H9 (cell line): ENCODE measurements around the gene TMCC1. TPM values are rescaled to one million over a fixed set of nuclear protein-coding genes. Genes with fewer than 3 reads are reported as not detected.

Experiments used
- DNase-seq: peaks from one replicate; pipeline ENCODE4 v3.0.0-alpha.2; 2017
- H2AFZ ChIP-seq: one replicate; pipeline ENCODE4 v1.6.1; 2013; ENCODE audit warnings: mild to moderate bottlenecking, low read length, control low read depth, moderate library complexity
- H2AK5ac ChIP-seq: 2 replicates; pipeline ENCODE4 v1.6.1; 2013; ENCODE audit warnings: low read length, control low read depth, mixed read lengths; ENCODE audit not compliant: insufficient read length
- H2BK120ac ChIP-seq: one replicate; pipeline ENCODE4 v1.6.1; 2013; ENCODE audit warnings: low read depth, mild to moderate bottlenecking, low read length, control low read depth, inconsistent platforms; ENCODE audit not compliant: poor library complexity, severe bottlenecking
- H2BK12ac ChIP-seq: 2 replicates; pipeline ENCODE4 v1.6.1; 2013; ENCODE audit warnings: low read length, control low read depth, mixed read lengths, low read depth; ENCODE audit not compliant: insufficient read length
- H2BK15ac ChIP-seq: 2 replicates; pipeline ENCODE4 v1.6.1; 2013; ENCODE audit warnings: low read depth, low read length, control low read depth
- H2BK20ac ChIP-seq: one replicate; pipeline ENCODE4 v1.6.1; 2013; ENCODE audit warnings: low read depth, mild to moderate bottlenecking, low read length, control low read depth, inconsistent platforms; ENCODE audit not compliant: poor library complexity, severe bottlenecking
- H2BK5ac ChIP-seq: 2 replicates; pipeline ENCODE4 v1.6.1; 2013; ENCODE audit warnings: low read length, control low read depth, mixed read lengths; ENCODE audit not compliant: insufficient read length
- H3K14ac ChIP-seq: 2 replicates; pipeline ENCODE4 v1.6.1; 2013; ENCODE audit warnings: low read length, control low read depth; ENCODE audit not compliant: insufficient read depth
- H3K18ac ChIP-seq: 2 replicates; pipeline ENCODE4 v1.6.1; 2013; ENCODE audit warnings: low read depth, mild to moderate bottlenecking, mixed read lengths, low read length, control low read depth; ENCODE audit not compliant: insufficient read length
- H3K23ac ChIP-seq: 2 replicates; pipeline ENCODE4 v1.6.1; 2013; ENCODE audit warnings: low read length, control low read depth, mixed read lengths, low read depth; ENCODE audit not compliant: insufficient read length
- H3K23me2 ChIP-seq: 2 replicates; pipeline ENCODE4 v1.6.1; 2013; ENCODE audit warnings: low read depth, mild to moderate bottlenecking, mixed read lengths, low read length, control low read depth; ENCODE audit not compliant: insufficient read length, poor library complexity, severe bottlenecking
- H3K27ac ChIP-seq: 2 replicates; pipeline ENCODE4 v1.5.1; 2013; ENCODE audit warnings: low read length, control low read depth, mixed read lengths, low read depth; ENCODE audit not compliant: insufficient read length
- H3K27me3 ChIP-seq: 2 replicates; pipeline ENCODE4 v1.6.1; 2013; ENCODE audit warnings: low read length, control low read depth, inconsistent platforms; ENCODE audit not compliant: insufficient read depth
- H3K4ac ChIP-seq: 2 replicates; pipeline ENCODE4 v1.6.1; 2013; ENCODE audit warnings: low read depth, mild to moderate bottlenecking, control low read depth, inconsistent platforms, low read length, moderate library complexity
- H3K4me1 ChIP-seq: 2 replicates; pipeline ENCODE4 v1.6.1; 2013; ENCODE audit warnings: low read length, control low read depth, inconsistent platforms; ENCODE audit not compliant: insufficient read depth
- H3K4me2 ChIP-seq: 2 replicates; pipeline ENCODE4 v1.6.1; 2013; ENCODE audit warnings: low read length, control low read depth, mixed read lengths; ENCODE audit not compliant: insufficient read length, insufficient read depth
- H3K56ac ChIP-seq: 2 replicates; pipeline ENCODE4 v1.6.1; 2013; ENCODE audit warnings: low read depth, mild to moderate bottlenecking, mixed read lengths, low read length, control low read depth; ENCODE audit not compliant: insufficient read length
- H3K79me1 ChIP-seq: 2 replicates; pipeline ENCODE4 v1.6.1; 2013; ENCODE audit warnings: low read depth, mild to moderate bottlenecking, moderate library complexity, low read length, control low read depth, inconsistent platforms; ENCODE audit not compliant: insufficient read depth, poor library complexity, severe bottlenecking
- H3K79me2 ChIP-seq: 2 replicates; pipeline ENCODE4 v1.6.1; 2013; ENCODE audit warnings: low read length, control low read depth, inconsistent platforms; ENCODE audit not compliant: insufficient read depth
- H3K9ac ChIP-seq: 2 replicates; pipeline ENCODE4 v1.6.1; 2013; ENCODE audit warnings: low read length, control low read depth, mixed read lengths; ENCODE audit not compliant: insufficient read length; ENCODE audit errors: extremely low read depth
- H3K9me3 ChIP-seq: one replicate; pipeline ENCODE4 v1.6.1; 2013; ENCODE audit warnings: low read depth, low read length, inconsistent platforms; ENCODE audit not compliant: control insufficient read depth
- H3T11ph ChIP-seq: one replicate; pipeline ENCODE4 v1.6.1; 2013; ENCODE audit warnings: mild to moderate bottlenecking, low read length, control low read depth, inconsistent platforms
- H4K20me1 ChIP-seq: one replicate; pipeline ENCODE4 v1.6.1; 2013; ENCODE audit not compliant: control insufficient read depth, insufficient read length, insufficient read depth
- H4K5ac ChIP-seq: 2 replicates; pipeline ENCODE4 v1.6.1; 2013; ENCODE audit warnings: low read depth, mild to moderate bottlenecking, mixed read lengths, low read length, control low read depth; ENCODE audit not compliant: insufficient read length
- H4K8ac ChIP-seq: replicated peaks from 2 replicates; pipeline ENCODE4 v1.6.1; 2013; ENCODE audit warnings: low read length, control low read depth, mixed read lengths, low read depth; ENCODE audit not compliant: insufficient read length
- H4K91ac ChIP-seq: 2 replicates; pipeline ENCODE4 v1.6.1; 2013; ENCODE audit warnings: low read depth, mild to moderate bottlenecking, moderate library complexity, mixed read lengths, low read length, control low read depth; ENCODE audit not compliant: insufficient read length
- H3K27ac Mint-ChIP-seq, 3 experiments: 2 replicates in 2 of 3; 3 replicates in 1 of 3; pipeline ENCODE4 v1.8.0; 2020 to 2021; ENCODE audit warnings: mixed read lengths in 3 of 3, mild to moderate bottlenecking in 1 of 3, moderate library complexity in 1 of 3
- H3K27me3 Mint-ChIP-seq: 2 replicates; pipeline ENCODE4 v1.8.0; 2021; ENCODE audit warnings: low read depth, mild to moderate bottlenecking, moderate library complexity, mixed read lengths
- H3K36me3 Mint-ChIP-seq, 3 experiments: 2 replicates in 2 of 3; 3 replicates in 1 of 3; pipeline ENCODE4 v1.8.0; 2020 to 2021; ENCODE audit warnings: low read depth in 3 of 3, mixed read lengths in 3 of 3; ENCODE audit not compliant: insufficient read depth in 1 of 3
- H3K4me1 Mint-ChIP-seq, 2 experiments: 2 replicates each; pipeline ENCODE4 v1.8.0; 2020; ENCODE audit warnings: mixed read lengths in 2 of 2
- H3K4me3 Mint-ChIP-seq, 2 experiments: 2 replicates in 1 of 2; 3 replicates in 1 of 2; pipeline ENCODE4 v1.8.0; 2020 to 2021; ENCODE audit warnings: mild to moderate bottlenecking in 2 of 2, mixed read lengths in 2 of 2, moderate library complexity in 1 of 2
- H3K9me3 Mint-ChIP-seq, 2 experiments: 2 replicates in 1 of 2; 3 replicates in 1 of 2; pipeline ENCODE4 v1.8.0; 2020; ENCODE audit warnings: mild to moderate bottlenecking in 2 of 2, mixed read lengths in 2 of 2, moderate library complexity in 1 of 2
- CTCF ChIP-seq: fragments of 200-600 bp; sonication (generic); conservative IDR thresholded peaks from 3 replicates; pipeline ENCODE4 v1.8.0; 2021; ENCODE audit warnings: antibody characterized with exemption, mild to moderate bottlenecking
- WGBS: extraction: QIAGEN DNeasy Blood & Tissue Kit; methylation state at CpG from one replicate; pipeline ENCODE4 v1.1.7; 2013; ENCODE audit warnings: missing lambda C conversion rate, low lambda C conversion rate, mixed read lengths; ENCODE audit not compliant: insufficient read length; ENCODE audit errors: extremely low coverage; 5-methylcytosine and 5-hydroxymethylcytosine counted together
- total RNA-seq: library from RNA; stranded (reverse); gene quantifications from 2 replicates; pipeline ENCODE4 v1.2.1, GENCODE V29; 2021

Gene TMCC1
- total RNA-seq, 1 experiment from 2014 or later = 24.4 TPM

- H4K91ac ChIP-seq = no peak overlapping the region
- H3K4me1 Mint-ChIP-seq = peaks cover 67 to 84% of the 10 kb centered on the region in 2 experiments
- no peak overlapping the region for H3K27ac ChIP-seq
- H2AFZ ChIP-seq = no peak overlapping the region
- peak overlapping the region; percentile 44 to 83 (median 57); a peak in 5 of 7 replicates for H3K27ac Mint-ChIP-seq
- H2AK5ac ChIP-seq = no peak overlapping the region
- no peak overlapping the region for H3K4ac ChIP-seq
- H3K56ac ChIP-seq = no peak overlapping the region
- no CpG with 5 or more reads among the region's 19 CpGs for WGBS
- H3K4me2 ChIP-seq = no peak overlapping the region
- peaks cover 2% of the 10 kb centered on the region; the same call in 1 of the 2 replicates for H3K4me1 ChIP-seq
- H2BK15ac ChIP-seq = no peak overlapping the region
- TF ChIP-seq CTCF = no peak
- no peak overlapping the region for H3T11ph ChIP-seq
- H3K36me3 Mint-ChIP-seq = peaks cover 0 to 1% (median 0%) of the 10 kb centered on the region in 3 experiments; a peak in 3 of 7 replicates
- H3K9ac ChIP-seq = no peak overlapping the region
- H3K27me3 ChIP-seq = no peaks in the 10 kb centered on the region
- H3K27me3 Mint-ChIP-seq = peaks cover 8% of the 10 kb centered on the region
- H2BK120ac ChIP-seq = no peak overlapping the region
- H3K23me2 ChIP-seq = no peaks in the 10 kb centered on the region
- H4K20me1 ChIP-seq = no peaks in the 10 kb centered on the region
- H3K79me1 ChIP-seq = no peaks in the 10 kb centered on the region
- H3K18ac ChIP-seq = no peak overlapping the region
- peaks cover 0 to 2% of the 10 kb centered on the region in 2 experiments; a peak in 1 of 5 replicates for H3K9me3 Mint-ChIP-seq
- no peak overlapping the region for H2BK12ac ChIP-seq
- H4K5ac ChIP-seq = no peak overlapping the region
- H4K8ac ChIP-seq = no peak overlapping the region
- H3K23ac ChIP-seq = no peak overlapping the region
- H2BK5ac ChIP-seq = no peak overlapping the region
- H3K4me3 Mint-ChIP-seq = 0 out of 5 replicates have a peak overlapping the region, but pooled peaks of 1 of the 2 experiments have one; percentile 7
- DNase-seq = no peak
- peaks cover 3% of the 10 kb centered on the region; the same call in 1 of the 2 replicates for H3K79me2 ChIP-seq
- H3K14ac ChIP-seq = no peak overlapping the region
- H3K9me3 ChIP-seq = no peaks in the 10 kb centered on the region
- H2BK20ac ChIP-seq = no peak overlapping the region
Observed at GRCh38 chr3:129599073-129599472, 294.4 kb downstream of the TMCC1 start.
